GM23338 (cell line): ENCODE data around the gene PELO. TPM values are rescaled to one million over a fixed set of nuclear protein-coding genes. Genes with fewer than 3 reads are reported as not detected.

Source experiments
- CTCF ChIP-seq, 2 experiments: fragments of 200-600 bp in 1 of 2; sonication (generic) in 1 of 2; conservative IDR thresholded peaks; 2 replicates each; pipeline versions ENCODE4 v1.5.1 to v1.6.1; 2016 to 2017; ENCODE audit warnings: antibody characterized with exemption in 2 of 2, low read depth in 2 of 2, mild to moderate bottlenecking in 2 of 2, moderate library complexity in 1 of 2
- EZH2 ChIP-seq: fragments of 200-600 bp; sonication (generic); IDR thresholded peaks from one replicate; pipeline ENCODE4 v1.8.0; 2017; ENCODE audit warnings: antibody characterized with exemption, mild to moderate bottlenecking, low read depth; ENCODE audit not compliant: unreplicated experiment
- EZH2phosphoT487 ChIP-seq: fragments of 200-600 bp; sonication (generic); IDR thresholded peaks from one replicate; pipeline ENCODE4 v1.8.1; 2018; ENCODE audit warnings: antibody characterized with exemption; ENCODE audit not compliant: unreplicated experiment
- JUNB ChIP-seq: IDR thresholded peaks from one replicate; pipeline ENCODE4 v1.6.1; 2016; ENCODE audit warnings: antibody characterized with exemption; ENCODE audit not compliant: unreplicated experiment
- NANOG ChIP-seq: IDR thresholded peaks from 2 replicates; pipeline ENCODE4 v1.6.1; 2016; ENCODE audit warnings: antibody characterized with exemption, borderline replicate concordance
- POLR2AphosphoS5 ChIP-seq: IDR thresholded peaks from 2 replicates; pipeline ENCODE4 v1.6.1; 2016; ENCODE audit warnings: antibody characterized with exemption, low read depth
- STAT1 ChIP-seq: IDR thresholded peaks from one replicate; pipeline ENCODE4 v1.6.1; 2016; ENCODE audit warnings: antibody characterized with exemption; ENCODE audit not compliant: unreplicated experiment
- ZNF114 ChIP-seq: fragments of 250-450 bp; sonication (Bioruptor Pico); IDR thresholded peaks from 2 replicates; pipeline ENCODE4 v1.5.0; 2020; ENCODE audit warnings: mild to moderate bottlenecking, moderate library complexity
- ZNF331 ChIP-seq: fragments of 250-450 bp; sonication (Bioruptor Pico); IDR thresholded peaks from 2 replicates; pipeline ENCODE4 v1.5.0; 2020; ENCODE audit warnings: low read depth, mild to moderate bottlenecking, moderate library complexity
- ZNF462 ChIP-seq: fragments of 250-450 bp; sonication (Bioruptor Pico); IDR thresholded peaks from 2 replicates; pipeline ENCODE4 v1.5.0; 2020; ENCODE audit warnings: mild to moderate bottlenecking, moderate library complexity
- polyA plus RNA-seq: library from polyadenylated mRNA; unstranded; fragments of >200 nt; fragmentation: Nextera tagmentation; extraction: Ambion mirVana; gene quantifications from 2 replicates; pipeline ENCODE4 v1.2.1, GENCODE V29; 2016
- total RNA-seq: library from RNA; depleted of rRNA; stranded (reverse); fragments of >200 nt; shearing (Covaris generic); gene quantifications from 2 replicates; pipeline ENCODE4 v1.2.3, GENCODE V29; 2014

Gene PELO
- total and polyA plus RNA-seq, 2 experiments from 2014 or later, result 13.6 to 15.6 TPM

GRCh38 chr5:52807723-52808122 is 20.0 kb downstream of the PELO start (continued):
- TF ChIP-seq ZNF462 (CRISPR knock-in tag) (no peak), EZH2 (no peak), POLR2AphosphoS5 (no peak), STAT1 (no peak), ZNF331 (no peak), NANOG (no peak), EZH2phosphoT487 (no peak), CTCF (conservative IDR thresholded peaks at IDR 0.05; ENCODE audit: low read depth in 2 of 2) (no peak), ZNF114 (CRISPR knock-in tag) (no peak), JUNB (no peak)
